LNCAP (cell line): ENCODE measurements around the gene VPS25.

Experiments
- CTCF ChIP-seq: fragments of 450-650 bp; IDR thresholded peaks from 2 replicates; pipeline ENCODE4 v1.5.1; 2017; ENCODE audit warnings: mild to moderate bottlenecking

VPS25 gene

GRCh38 chr17:42783062-42783790 is 10.0 kb downstream of the VPS25 start:
- no peak for TF ChIP-seq CTCF

- TF ChIP-seq CTCF = no peak
Measured at GRCh38 chr17:42783791-42784138, 10.5 kb downstream of the VPS25 start.

GRCh38 chr17:42784409-42784808 is 11.2 kb downstream of the VPS25 start:
- TF ChIP-seq CTCF = no peak

- TF ChIP-seq CTCF = no peak
Measured at GRCh38 chr17:42784811-42785592, 11.8 kb downstream of the VPS25 start.

GRCh38 chr17:42787266-42787665 is 14.0 kb downstream of the VPS25 start:
- TF ChIP-seq CTCF = no peak

- TF ChIP-seq CTCF = no peak
Measured at GRCh38 chr17:42791948-42792347, 18.7 kb downstream of the VPS25 start.

GRCh38 chr17:42792545-42792944 is 19.3 kb downstream of the VPS25 start:
- no peak for TF ChIP-seq CTCF
